Skeletal muscle satellite cell (primary cell): ENCODE data around the gene MAP3K19.

Experiments used
- H3K27me3 ChIP-seq: 2 replicates; pipeline ENCODE4 v1.7.0; 2013; ENCODE audit warnings: low read length; ENCODE audit not compliant: control insufficient read depth, insufficient read depth
- H3K36me3 ChIP-seq: 2 replicates; pipeline ENCODE4 v1.7.0; 2013; ENCODE audit warnings: mild to moderate bottlenecking, control low read depth, low read length; ENCODE audit not compliant: insufficient read depth
- H3K4me1 ChIP-seq: 2 replicates; pipeline ENCODE4 v1.7.0; 2013; ENCODE audit warnings: low read length; ENCODE audit not compliant: control insufficient read depth, insufficient read depth
- H3K4me2 ChIP-seq: 2 replicates; pipeline ENCODE4 v1.7.0; 2013; ENCODE audit warnings: mild to moderate bottlenecking, low read length
- H3K4me3 ChIP-seq: 2 replicates; pipeline ENCODE4 v1.7.0; 2013; ENCODE audit warnings: low read length
- H3K9ac ChIP-seq: 2 replicates; pipeline ENCODE4 v1.7.0; 2013; ENCODE audit warnings: mild to moderate bottlenecking, low read depth, low read length, moderate library complexity
- H3K9me3 ChIP-seq: replicated peaks from 2 replicates; pipeline ENCODE4 v1.7.0; 2013; ENCODE audit warnings: mild to moderate bottlenecking, control low read depth, low read length

Gene MAP3K19

GRCh38 chr2:135074216-135074615 lies 27.0 kb upstream of the MAP3K19 start:
- peaks cover 32% of the 10 kb centered on the region for H3K36me3 ChIP-seq
- H3K4me3 ChIP-seq = no peak overlapping the region
- no peak overlapping the region for H3K9ac ChIP-seq
- H3K9me3 ChIP-seq = peaks cover 6% of the 10 kb centered on the region
- H3K4me1 ChIP-seq = peaks cover under 1% of the 10 kb centered on the region
- no peaks in the 10 kb centered on the region for H3K27me3 ChIP-seq
- H3K4me2 ChIP-seq = no peak overlapping the region

- Histone ChIP-seq H3K4me3 (no peak overlapping the region), H3K9me3 (peaks cover 6% of the 10 kb centered on the region), H3K9ac (no peak overlapping the region), H3K27me3 (no peaks in the 10 kb centered on the region), H3K4me1 (peaks cover 5% of the 10 kb centered on the region), H3K36me3 (peaks cover 31% of the 10 kb centered on the region), H3K4me2 (no peak overlapping the region)
Measured at GRCh38 chr2:135072125-135072997, 25.1 kb upstream of the MAP3K19 start.

- H3K9me3 ChIP-seq = no peaks in the 10 kb centered on the region
- peaks cover 33% of the 10 kb centered on the region for H3K36me3 ChIP-seq
- H3K9ac ChIP-seq = peak overlapping the region; percentile 46
- no peaks in the 10 kb centered on the region for H3K27me3 ChIP-seq
- H3K4me1 ChIP-seq = peaks cover 16% of the 10 kb centered on the region
- H3K4me3 ChIP-seq = no peak overlapping the region
- H3K4me2 ChIP-seq = no peak overlapping the region
Measured at GRCh38 chr2:135066710-135067109, 19.5 kb upstream of the MAP3K19 start.

- H3K4me2 ChIP-seq = no peak overlapping the region
- no peak overlapping the region for H3K4me3 ChIP-seq
- H3K4me1 ChIP-seq = peaks cover 15% of the 10 kb centered on the region
- no peak overlapping the region for H3K9ac ChIP-seq
- no peaks in the 10 kb centered on the region for H3K9me3 ChIP-seq
- H3K36me3 ChIP-seq = peaks cover 32% of the 10 kb centered on the region
- no peaks in the 10 kb centered on the region for H3K27me3 ChIP-seq
Measured at GRCh38 chr2:135064149-135064548, 16.9 kb upstream of the MAP3K19 start.

- no peak overlapping the region for H3K9ac ChIP-seq
- no peaks in the 10 kb centered on the region for H3K9me3 ChIP-seq
- no peaks in the 10 kb centered on the region for H3K27me3 ChIP-seq
- no peak overlapping the region for H3K4me3 ChIP-seq
- H3K4me1 ChIP-seq = peaks cover 11% of the 10 kb centered on the region
- H3K4me2 ChIP-seq = no peak overlapping the region
- H3K36me3 ChIP-seq = peaks cover 42% of the 10 kb centered on the region
Measured at GRCh38 chr2:135063210-135063609, 16.0 kb upstream of the MAP3K19 start.

GRCh38 chr2:135059577-135059976 lies 12.3 kb upstream of the MAP3K19 start:
- no peaks in the 10 kb centered on the region for H3K27me3 ChIP-seq
- no peaks in the 10 kb centered on the region for H3K9me3 ChIP-seq
- H3K4me3 ChIP-seq = no peak overlapping the region
- peaks cover 16% of the 10 kb centered on the region for H3K4me1 ChIP-seq
- no peak overlapping the region for H3K9ac ChIP-seq
- no peak overlapping the region for H3K4me2 ChIP-seq
- H3K36me3 ChIP-seq = peaks cover 51% of the 10 kb centered on the region

GRCh38 chr2:135056790-135057189 lies 9.5 kb upstream of the MAP3K19 start:
- peaks cover 27% of the 10 kb centered on the region for H3K4me1 ChIP-seq
- no peak overlapping the region for H3K4me2 ChIP-seq
- no peak overlapping the region for H3K4me3 ChIP-seq
- H3K9me3 ChIP-seq = no peaks in the 10 kb centered on the region
- peaks cover 35% of the 10 kb centered on the region for H3K36me3 ChIP-seq
- no peaks in the 10 kb centered on the region for H3K27me3 ChIP-seq
- no peak overlapping the region for H3K9ac ChIP-seq

GRCh38 chr2:135055182-135055786 lies 8.0 kb upstream of the MAP3K19 start:
- H3K27me3 ChIP-seq = no peaks in the 10 kb centered on the region
- peaks cover 30% of the 10 kb centered on the region for H3K4me1 ChIP-seq
- H3K4me3 ChIP-seq = peak overlapping the region; percentile 52
- peak overlapping the region; percentile 100 for H3K9ac ChIP-seq
- no peaks in the 10 kb centered on the region for H3K9me3 ChIP-seq
- H3K4me2 ChIP-seq = peak overlapping the region; percentile 95
- peaks cover 24% of the 10 kb centered on the region for H3K36me3 ChIP-seq

GRCh38 chr2:135052997-135053474 lies 5.8 kb upstream of the MAP3K19 start:
- Histone ChIP-seq H3K9me3 (no peaks in the 10 kb centered on the region), H3K27me3 (peaks cover 4% of the 10 kb centered on the region), H3K36me3 (peaks cover 9% of the 10 kb centered on the region), H3K4me2 (peak overlapping the region; percentile 95), H3K4me3 (peak overlapping the region; percentile 100), H3K4me1 (peaks cover 30% of the 10 kb centered on the region), H3K9ac (peak overlapping the region; percentile 100)

GRCh38 chr2:135052042-135052876 lies 5.0 kb upstream of the MAP3K19 start, which contains the start of gene RAB3GAP1:
RAB3GAP1 (plus strand) TSS chr2:135052292; CDS start chr2:135052308, 16 bp downstream.
- peaks cover 30% of the 10 kb centered on the region for H3K4me1 ChIP-seq
- H3K4me2 ChIP-seq = peak within 1 kb of the TSS; percentile 95
- H3K4me3 ChIP-seq = peak within 1 kb of the TSS; percentile 100
- H3K9ac ChIP-seq = peak within 1 kb of the TSS; percentile 100
- H3K27me3 ChIP-seq = peaks cover 11% of the 10 kb centered on the region
- H3K36me3 ChIP-seq = peaks cover 9% of the 10 kb centered on the region
- no peaks in the 10 kb centered on the region for H3K9me3 ChIP-seq

GRCh38 chr2:135050684-135051083 lies 3.4 kb upstream of the MAP3K19 start:
- peaks cover 14% of the 10 kb centered on the region for H3K27me3 ChIP-seq
- H3K4me3 ChIP-seq = no peak overlapping the region
- no peak overlapping the region for H3K4me2 ChIP-seq

More at GRCh38 chr2:135050684-135051083, 3.4 kb upstream of the MAP3K19 start:
- no peaks in the 10 kb centered on the region for H3K36me3 ChIP-seq
- peaks cover 24% of the 10 kb centered on the region for H3K4me1 ChIP-seq
- H3K9ac ChIP-seq = no peak overlapping the region
- no peaks in the 10 kb centered on the region for H3K9me3 ChIP-seq
